MM.1S (cell line): ENCODE measurements around the gene PHLDA1.

ENCODE experiments used
- CTCF ChIP-seq: fragments of 300-600 bp; sonication (generic); IDR thresholded peaks from 2 replicates; pipeline ENCODE4 v1.5.1; 2016; ENCODE audit warnings: antibody characterized with exemption, low read length, mixed read lengths
- EZH2phosphoT487 ChIP-seq: fragments of 300-600 bp; sonication (generic); IDR thresholded peaks from 2 replicates; pipeline ENCODE4 v1.6.1; 2018; ENCODE audit warnings: antibody characterized with exemption, low read length

- TF ChIP-seq CTCF (no peak), EZH2phosphoT487 (no peak)
Observed at GRCh38 chr12:76065917-76066316, 34.3 kb upstream of the PHLDA1 start.
